ENCODE results near the gene P3H4. TPM values are rescaled to one million over a fixed set of nuclear protein-coding genes. Genes with fewer than 3 reads are reported as not detected.
A peak's percentile ranks its signal among the peaks of the same experiment; 100 is the strongest.

Gene P3H4
- total RNA-seq, 6 experiments from 2014 or later, result 1.8 to 3.8 (median 2.8) TPM

- no peak for DNase-seq
- intact Hi-C loops (cut with DNase I), result no loop called here
- 43% methylated on average over 3 of the region's 8 CpGs for WGBS (ENCODE audit: insufficient coverage, low coverage, low lambda C conversion rate, missing lambda C conversion rate)
- no peak for ATAC-seq
- Histone ChIP-seq H3K4me1 (peaks cover 0 to 68% (median 33%) of the 10 kb centered on the region in 4 donors), H3K27me3 (no peaks in the 10 kb centered on the region), H3K9me3 (no peaks in the 10 kb centered on the region), H3K4me3 (no peak overlapping the region), H3K36me3 (peaks cover 0 to 26% (median 10%) of the 10 kb centered on the region in 4 donors), H3K27ac (peak overlapping the region; percentile 70 to 97 (median 96))
- TF ChIP-seq CTCF (IDR thresholded peaks at IDR 0.05), result no peak
- TF ChIP-seq POLR2A (IDR thresholded peaks at IDR 0.05), result no peak
These were observed 38.0 kb downstream of the P3H4 start for GRCh38 chr17:41773731-41774193.

GRCh38 chr17:41773190-41773588, 38.6 kb downstream of the P3H4 start:
- ATAC-seq (peak; percentile 27 to 69 (median 42)), DNase-seq (peak; percentile 70 to 88 (median 81))
- Histone ChIP-seq H3K27ac (peak overlapping the region; percentile 70 to 97 (median 96)), H3K4me1 (peaks cover 0 to 65% (median 30%) of the 10 kb centered on the region in 4 donors), H3K27me3 (no peaks in the 10 kb centered on the region), H3K9me3 (no peaks in the 10 kb centered on the region), H3K4me3 (peak overlapping the region in 1 of 3 donors; percentile 55), H3K36me3 (peaks cover 0 to 32% (median 14%) of the 10 kb centered on the region in 4 donors)
- WGBS (ENCODE audit: insufficient coverage, low coverage, low lambda C conversion rate, missing lambda C conversion rate), result 14% methylated on average over 7 of the region's 12 CpGs
- intact Hi-C loops (cut with DNase I), result no loop called here
- TF ChIP-seq CTCF (IDR thresholded peaks at IDR 0.05), result no peak
- TF ChIP-seq POLR2A (IDR thresholded peaks at IDR 0.05), result peak; percentile 21

GRCh38 chr17:41772586-41773189, 39.1 kb downstream of the P3H4 start:
- TF ChIP-seq POLR2A (IDR thresholded peaks at IDR 0.05), result no peak
- H3K4me3 ChIP-seq, result peak overlapping the region; percentile 26 to 55 (median 49)
- peak; percentile 69 to 80 (median 74) for ATAC-seq
- no peaks in the 10 kb centered on the region for H3K9me3 ChIP-seq
- DNase-seq, result peak; percentile 77 to 91 (median 86)
- H3K27me3 ChIP-seq, result no peaks in the 10 kb centered on the region
- peaks cover 0 to 37% (median 17%) of the 10 kb centered on the region in 4 donors for H3K36me3 ChIP-seq
- intact Hi-C loops (cut with DNase I), result no loop called here
- H3K27ac ChIP-seq, result peak overlapping the region; percentile 70 to 97 (median 96)
- peaks cover 0 to 60% (median 28%) of the 10 kb centered on the region in 4 donors for H3K4me1 ChIP-seq
- no CpG with 5 or more reads among the region's 19 CpGs for WGBS (ENCODE audit: insufficient coverage, low coverage, low lambda C conversion rate, missing lambda C conversion rate)

DNA sequence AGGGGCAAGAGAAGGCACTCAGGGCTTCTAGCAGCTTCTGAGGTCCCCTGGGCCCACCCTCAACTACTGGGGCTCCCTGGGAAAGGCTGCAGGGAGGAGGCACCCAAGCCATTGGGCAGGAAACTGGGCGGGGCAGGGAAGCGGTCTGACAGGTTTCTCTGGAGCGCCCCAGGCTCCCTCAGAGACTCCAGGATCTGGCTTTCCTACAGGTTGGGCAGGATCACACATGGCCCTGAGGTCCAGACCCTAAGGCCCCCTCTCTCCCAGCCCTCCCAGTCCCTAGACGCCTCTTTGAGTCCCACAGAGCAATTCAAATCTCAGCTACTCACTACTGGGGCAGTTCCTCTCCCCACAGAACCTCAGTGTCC, 39.5 kb downstream of the P3H4 start:
- intact Hi-C loops (cut with DNase I), result no loop called here
- TF ChIP-seq POLR2A (IDR thresholded peaks at IDR 0.05) (no peak), CTCF (IDR thresholded peaks at IDR 0.05) (no peak)
- Histone ChIP-seq H3K36me3 (peaks cover 0 to 42% (median 19%) of the 10 kb centered on the region in 4 donors), H3K27me3 (no peaks in the 10 kb centered on the region), H3K4me1 (peaks cover 0 to 56% (median 25%) of the 10 kb centered on the region in 4 donors), H3K9me3 (no peaks in the 10 kb centered on the region), H3K27ac (peak overlapping the region; percentile 70 to 97 (median 96)), H3K4me3 (peak overlapping the region; percentile 26 to 55 (median 49))
- peak in 1 of 3 donors; percentile 63 for DNase-seq
- 33% methylated on average over 1 of the region's 4 CpGs for WGBS (ENCODE audit: insufficient coverage, low coverage, low lambda C conversion rate, missing lambda C conversion rate)
- ATAC-seq, result peak; percentile 12 to 52 (median 40)

All from right lobe of liver (tissue), 6 donors.